ENCODE data around the gene EMILIN2.

EMILIN2 gene

DNA sequence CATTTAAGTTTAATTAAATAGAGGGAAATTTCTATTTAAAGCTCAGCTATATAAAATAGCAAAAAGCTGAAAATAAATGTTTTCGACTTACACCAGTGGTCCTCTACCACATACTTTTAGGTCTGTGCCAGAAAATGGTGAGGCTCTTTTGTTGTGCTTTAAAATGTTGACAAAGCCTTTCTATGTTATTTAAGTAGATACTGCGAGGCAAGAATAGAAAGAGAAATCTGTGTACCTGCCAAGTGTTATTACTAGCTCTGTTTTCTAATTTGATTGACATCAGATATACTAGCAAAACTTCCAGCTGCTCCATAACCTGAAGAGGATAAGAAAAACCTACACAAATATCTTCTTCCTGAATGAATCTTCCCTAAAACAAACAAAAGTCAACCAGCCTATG is 112.5 kb downstream of the EMILIN2 start:
- no peak for DNase-seq

DNA sequence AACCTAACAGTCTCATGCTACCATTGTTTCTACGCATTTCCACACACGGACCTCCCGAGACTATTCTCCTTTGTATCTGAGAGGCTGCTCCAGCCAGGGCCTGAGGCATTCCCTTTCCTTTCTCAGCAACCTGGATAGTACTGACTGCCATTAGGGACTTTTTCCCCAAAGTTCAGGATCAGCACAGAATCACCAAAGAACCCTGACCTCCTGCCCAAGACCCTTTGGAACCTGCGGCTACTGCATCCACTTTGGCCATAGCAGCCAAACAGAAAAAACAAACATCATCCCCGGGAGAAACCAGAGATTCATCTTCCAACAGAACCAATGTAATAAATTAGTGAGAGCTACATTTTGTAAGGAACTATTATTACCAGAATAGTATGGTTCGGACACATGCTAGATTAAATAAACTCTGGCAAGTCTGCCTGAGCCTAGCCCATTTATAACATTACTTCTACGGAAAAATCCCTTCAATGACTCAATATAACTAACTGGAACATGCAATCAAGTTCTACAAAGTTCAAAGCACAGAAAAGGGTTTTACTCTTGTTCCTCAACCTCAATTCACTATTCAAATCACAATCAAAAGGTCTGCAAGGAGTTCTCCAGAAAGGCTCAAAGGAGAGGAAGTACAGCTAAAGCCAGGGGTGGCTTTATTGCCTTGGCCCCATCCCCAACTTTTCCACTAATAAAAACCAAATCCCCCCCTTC is 114.3 kb downstream of the EMILIN2 start:
- no peak for DNase-seq

DNA sequence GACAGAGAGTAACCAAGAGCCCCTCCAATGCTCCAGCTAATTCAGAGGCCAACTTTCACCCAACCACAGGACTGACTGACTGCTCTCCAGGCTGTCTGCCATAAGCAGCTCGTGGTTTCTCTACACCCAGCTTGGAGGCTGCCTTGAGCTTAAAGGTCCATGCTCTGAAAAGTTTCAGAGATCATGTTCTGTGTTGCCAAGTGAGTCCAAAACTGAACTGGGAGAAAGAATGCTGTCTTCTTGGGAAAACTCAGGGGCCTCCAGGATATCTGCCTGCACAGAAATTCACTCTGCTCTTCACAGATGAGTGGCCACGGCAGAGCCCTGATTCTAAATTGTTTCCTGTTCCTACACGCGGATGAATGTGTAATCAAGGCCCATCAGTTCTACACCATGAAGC is 115.0 kb downstream of the EMILIN2 start:
- peak; percentile 53 for DNase-seq

DNA sequence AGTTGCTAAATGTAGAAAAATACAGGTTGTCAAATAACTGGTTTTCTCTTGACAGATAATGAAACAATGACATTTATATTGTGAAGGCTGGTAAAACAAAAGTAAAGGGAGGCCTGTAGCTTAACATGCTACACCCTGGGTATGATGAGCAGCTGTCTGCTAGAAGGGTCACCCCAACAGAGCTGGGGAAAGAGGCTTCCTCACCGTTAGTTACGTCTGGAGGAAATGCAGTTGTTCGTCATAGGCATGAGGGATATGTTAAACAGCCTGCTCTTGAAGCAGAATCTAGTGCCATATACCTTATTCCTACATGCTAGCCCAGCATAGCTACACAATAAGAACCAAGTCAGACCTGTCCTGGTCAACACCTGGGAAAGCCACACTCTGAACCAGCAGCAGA is 116.2 kb downstream of the EMILIN2 start:
- DNase-seq, result no peak

DNA sequence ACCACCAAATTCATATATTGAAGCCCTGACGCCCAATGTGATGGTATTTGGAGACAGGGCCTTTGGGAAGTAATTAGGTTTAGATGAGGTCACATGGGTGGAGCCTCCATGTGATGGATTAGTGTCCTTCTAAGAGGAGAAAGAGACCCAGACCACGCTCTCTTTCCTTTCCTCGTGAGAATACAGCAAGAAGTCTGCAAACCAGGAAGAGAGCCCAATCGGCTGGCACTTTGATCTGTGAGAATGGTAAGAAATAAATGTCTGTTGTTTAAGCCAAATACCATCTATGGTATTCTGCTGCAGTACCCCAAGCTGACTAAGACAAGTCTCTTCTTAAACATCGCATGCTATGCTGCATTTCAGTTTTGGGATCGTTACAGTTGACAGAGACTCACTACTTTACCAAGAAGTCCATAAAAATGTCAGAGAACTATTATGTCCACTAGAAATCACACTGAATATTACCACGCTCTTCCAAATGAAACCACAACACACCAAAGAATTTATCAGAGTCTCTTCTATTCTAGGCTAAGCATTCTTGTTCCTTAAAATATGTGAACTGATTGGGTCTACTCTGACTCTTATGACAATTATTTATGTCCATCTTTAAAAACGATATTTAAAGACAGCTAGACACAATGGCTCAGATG is 117.7 kb downstream of the EMILIN2 start:
- DNase-seq, result no peak
